ENCODE results near the gene TNIK. TPM values are rescaled to one million over a fixed set of nuclear protein-coding genes. Genes with fewer than 3 reads are reported as not detected.
"Not testable (repeated sequence)": the region's sequence is repeated elsewhere in the genome, so short reads cannot be mapped to it uniquely, and the experiment has no call there.

Gene TNIK
- total RNA-seq, 1 donor from 2014 or later = 9.3 TPM

DNA sequence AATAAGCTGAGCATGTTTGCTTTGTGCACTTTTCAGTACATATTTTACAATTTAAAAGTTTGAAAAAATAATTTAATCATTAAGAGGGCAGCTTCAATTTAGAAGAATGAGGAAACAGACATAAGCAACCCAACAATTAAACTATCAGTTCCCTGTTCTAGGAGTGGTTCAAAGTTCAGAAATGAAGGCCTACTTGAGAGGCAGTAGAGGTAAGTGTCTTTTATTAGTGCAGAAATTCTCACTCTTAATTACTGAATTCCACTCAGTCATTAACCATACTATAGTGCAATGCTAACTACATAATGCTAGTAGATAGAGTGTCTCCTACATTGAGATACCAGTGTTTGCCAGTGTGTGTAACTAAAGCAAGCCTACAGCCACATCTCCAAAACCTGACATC, 73.1 kb downstream of the TNIK start:
- DNase-seq (ENCODE audit: low spot score in 2 of 2, unreplicated experiment in 2 of 2) = no peak
- Mint-ChIP-seq H3K27ac (no peak overlapping the region), H3K9me3 (peaks cover 18% of the 10 kb centered on the region), H3K4me1 (peaks cover 26% of the 10 kb centered on the region), H3K27me3 (ENCODE audit: low read depth) (no peaks in the 10 kb centered on the region), H3K4me3 (no peak overlapping the region), H3K36me3 (peaks cover 5% of the 10 kb centered on the region)
- TF ChIP-seq CTCF (IDR thresholded peaks at IDR 0.05; ENCODE audit: unreplicated experiment) = no peak

DNA sequence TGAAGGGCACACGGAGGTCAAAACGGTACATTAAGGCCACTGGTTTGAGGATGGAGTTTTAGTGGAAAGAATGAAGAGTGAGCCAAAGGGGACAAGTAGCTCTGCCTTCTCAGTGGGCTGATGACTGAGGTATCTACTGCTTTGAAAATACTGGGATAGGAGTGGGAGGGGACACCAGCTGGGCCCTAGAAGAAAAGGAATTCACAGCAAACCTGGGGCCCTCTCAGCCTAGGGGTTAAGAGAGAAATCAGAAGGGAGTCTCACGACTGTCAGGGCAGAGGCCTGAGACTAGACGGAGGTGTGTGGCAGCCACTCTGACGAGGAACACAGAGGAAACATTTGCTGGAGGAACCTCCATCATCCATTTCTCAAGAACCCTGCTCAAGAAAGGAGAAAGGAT, 75.1 kb downstream of the TNIK start:
- no peaks in the 10 kb centered on the region for H3K36me3 Mint-ChIP-seq
- no peak for TF ChIP-seq CTCF (IDR thresholded peaks at IDR 0.05; ENCODE audit: unreplicated experiment)
- DNase-seq (ENCODE audit: low spot score in 2 of 2, unreplicated experiment in 2 of 2) = no peak
- H3K27me3 Mint-ChIP-seq (ENCODE audit: low read depth) = no peaks in the 10 kb centered on the region
- peaks cover 3% of the 10 kb centered on the region for H3K9me3 Mint-ChIP-seq
- H3K27ac Mint-ChIP-seq = no peak overlapping the region
- H3K4me3 Mint-ChIP-seq = no peak overlapping the region
- H3K4me1 Mint-ChIP-seq = peaks cover 29% of the 10 kb centered on the region

GRCh38 chr3:171384101-171384891, 75.9 kb downstream of the TNIK start:
- peaks cover 34% of the 10 kb centered on the region for H3K4me1 Mint-ChIP-seq
- H3K27me3 Mint-ChIP-seq (ENCODE audit: low read depth) = no peaks in the 10 kb centered on the region
- H3K4me3 Mint-ChIP-seq = no peak overlapping the region
- no peaks in the 10 kb centered on the region for H3K36me3 Mint-ChIP-seq
- no peaks in the 10 kb centered on the region for H3K9me3 Mint-ChIP-seq
- peak overlapping the region; percentile 30 for H3K27ac Mint-ChIP-seq
- no peak for DNase-seq (ENCODE audit: low spot score in 2 of 2, unreplicated experiment in 2 of 2)
- no peak for TF ChIP-seq CTCF (IDR thresholded peaks at IDR 0.05; ENCODE audit: unreplicated experiment)

- peaks cover 35% of the 10 kb centered on the region for H3K4me1 Mint-ChIP-seq
- no peak overlapping the region for H3K4me3 Mint-ChIP-seq
Measured at GRCh38 chr3:171383206-171384018, 76.8 kb downstream of the TNIK start.

GRCh38 chr3:171382347-171382746, 77.9 kb downstream of the TNIK start:
- H3K4me3 Mint-ChIP-seq; DNase-seq (ENCODE audit: low spot score in 2 of 2, unreplicated experiment in 2 of 2); H3K27ac Mint-ChIP-seq; H3K27me3 Mint-ChIP-seq (ENCODE audit: low read depth); H3K36me3 Mint-ChIP-seq; H3K9me3 Mint-ChIP-seq: not testable (repeated sequence)
- peaks cover 30% of the 10 kb centered on the region for H3K4me1 Mint-ChIP-seq

More at GRCh38 chr3:171383206-171384018, 76.8 kb downstream of the TNIK start:
- Mint-ChIP-seq H3K27me3 (ENCODE audit: low read depth) (no peaks in the 10 kb centered on the region), H3K36me3 (no peaks in the 10 kb centered on the region), H3K27ac (peak overlapping the region; percentile 30), H3K9me3 (no peaks in the 10 kb centered on the region)
- no peak for DNase-seq (ENCODE audit: low spot score in 2 of 2, unreplicated experiment in 2 of 2)
- no peak for TF ChIP-seq CTCF (IDR thresholded peaks at IDR 0.05; ENCODE audit: unreplicated experiment)

Measured in mesothelial cell of epicardium (in vitro differentiated cells).